GM23248 (cell line): Measurements from ENCODE around the gene TESPA1.
"Not testable (repeated sequence)": the region's sequence is repeated elsewhere in the genome, so short reads cannot be mapped to it uniquely, and the experiment has no call there.

Source experiments
- EZH2 ChIP-seq: fragments of 200-600 bp; sonication (generic); IDR thresholded peaks from 2 replicates; pipeline ENCODE4 v1.6.1; 2018; ENCODE audit warnings: antibody characterized with exemption, mild to moderate bottlenecking; ENCODE audit not compliant: insufficient read depth, poor library complexity, severe bottlenecking
- EZH2phosphoT487 ChIP-seq: fragments of 200-600 bp; sonication (generic); IDR thresholded peaks from 2 replicates; pipeline ENCODE4 v1.6.1; 2018; ENCODE audit warnings: antibody characterized with exemption, moderate library complexity, mild to moderate bottlenecking, low read depth; ENCODE audit not compliant: insufficient read depth

- TF ChIP-seq EZH2, EZH2phosphoT487: not testable (repeated sequence)
These were observed 41.3 kb downstream of the TESPA1 start for GRCh38 chr12:54943292-54943691.
